Kidney capillary endothelial cell (primary cell): ENCODE measurements around the gene B4GALNT3.
A peak's percentile ranks its signal among the peaks of the same experiment; 100 is the strongest.

Source experiments
- DNase-seq: peaks from one replicate; pipeline ENCODE4 v3.0.0-alpha.2; 2018; ENCODE audit warnings: low spot score

The B4GALNT3 gene

DNA sequence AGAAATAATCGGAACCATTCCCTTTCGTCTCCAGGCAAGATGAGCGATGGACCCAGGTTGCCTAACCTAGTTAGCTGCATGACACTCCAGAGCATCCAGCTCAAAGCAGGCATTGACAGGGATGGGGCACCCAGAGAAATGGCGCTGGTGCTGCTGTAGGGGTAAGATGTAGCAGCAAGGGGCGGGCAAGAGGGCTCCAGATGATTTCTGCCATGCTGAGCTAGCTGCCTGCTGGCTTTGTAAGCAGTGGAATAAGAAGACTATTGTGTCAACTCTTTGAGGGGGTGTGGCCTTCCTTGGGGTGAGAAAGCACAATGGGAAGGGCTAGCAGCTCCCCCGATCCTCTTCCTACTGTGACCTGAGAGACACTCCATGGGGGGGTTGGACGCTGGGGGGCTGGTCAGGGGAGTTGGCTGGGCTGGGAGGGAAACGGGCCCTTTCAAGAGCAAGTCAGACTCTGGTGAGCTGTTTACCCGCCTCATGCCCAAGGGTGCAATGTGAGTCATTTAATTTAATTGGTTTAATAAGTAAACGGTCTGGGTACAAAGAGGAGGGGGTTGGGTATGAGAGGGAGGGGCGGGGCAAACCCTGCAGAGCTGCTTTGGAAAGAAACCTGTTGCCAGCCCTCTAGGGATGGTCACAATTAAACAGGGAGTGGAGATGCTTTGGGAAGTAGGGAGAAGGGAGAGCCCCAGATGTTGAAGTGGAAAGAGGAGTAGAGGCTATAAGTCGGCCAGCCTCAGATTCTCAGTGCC, 50.5 kb downstream of the B4GALNT3 start:
- peak; percentile 46 for DNase-seq

DNA sequence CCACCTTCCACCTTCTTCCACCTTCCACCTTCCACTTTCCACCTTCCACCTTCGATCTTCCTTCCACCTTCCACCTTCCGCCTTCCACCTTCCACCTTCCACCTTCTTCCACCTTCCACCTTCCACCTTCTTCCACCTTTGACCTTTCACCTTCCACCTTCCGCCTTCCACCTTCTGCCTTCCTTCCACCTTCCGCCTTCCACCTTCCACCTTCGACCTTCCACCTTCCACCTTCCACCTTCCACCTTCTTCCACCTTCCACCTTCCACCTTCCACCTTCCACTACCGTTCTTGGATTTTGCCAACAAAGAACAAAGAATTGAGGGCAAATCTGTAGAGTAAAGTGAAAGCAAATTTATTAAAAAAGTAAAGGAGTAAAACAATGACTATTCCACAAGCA, 53.2 kb downstream of the B4GALNT3 start:
- DNase-seq: no peak

DNA sequence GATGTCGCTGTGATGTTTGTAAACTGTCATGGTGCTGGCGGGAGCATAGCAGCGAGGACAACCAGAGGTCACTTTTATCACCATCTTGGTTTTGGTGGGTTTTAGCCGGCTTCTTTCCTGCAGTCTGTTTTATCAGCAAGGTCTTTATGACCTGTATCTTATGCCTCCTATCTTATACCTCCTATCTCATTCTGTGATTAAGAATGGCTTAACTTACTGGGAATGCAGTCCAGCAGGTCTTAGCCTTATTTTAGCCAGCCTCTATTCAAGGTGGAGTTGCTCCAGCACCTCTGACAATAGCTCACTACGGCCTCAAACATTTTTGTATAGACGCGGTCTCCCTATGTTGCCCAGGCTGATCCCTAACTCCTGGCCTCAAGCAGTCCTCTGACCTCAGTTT, 53.7 kb downstream of the B4GALNT3 start:
- no peak for DNase-seq

DNA sequence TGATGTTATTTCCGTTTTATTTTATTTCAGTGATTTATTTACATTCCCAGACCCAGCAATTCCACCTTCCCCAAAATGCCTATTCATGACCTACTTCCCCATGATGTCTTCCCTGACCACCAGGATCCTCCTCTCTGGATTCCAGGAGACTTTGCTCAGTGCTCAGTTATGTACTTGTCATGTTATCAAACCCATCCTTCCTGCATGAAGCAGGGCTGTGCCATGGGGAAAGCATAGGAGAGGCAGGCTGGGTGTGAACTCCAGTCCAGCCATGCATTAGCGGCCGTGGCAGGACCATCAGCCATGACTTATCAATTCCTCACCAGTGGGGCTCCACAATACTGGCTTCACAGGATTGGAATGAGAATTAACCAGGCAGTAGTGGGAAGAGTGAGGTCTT, 57.8 kb downstream of the B4GALNT3 start:
- DNase-seq: no peak

DNA sequence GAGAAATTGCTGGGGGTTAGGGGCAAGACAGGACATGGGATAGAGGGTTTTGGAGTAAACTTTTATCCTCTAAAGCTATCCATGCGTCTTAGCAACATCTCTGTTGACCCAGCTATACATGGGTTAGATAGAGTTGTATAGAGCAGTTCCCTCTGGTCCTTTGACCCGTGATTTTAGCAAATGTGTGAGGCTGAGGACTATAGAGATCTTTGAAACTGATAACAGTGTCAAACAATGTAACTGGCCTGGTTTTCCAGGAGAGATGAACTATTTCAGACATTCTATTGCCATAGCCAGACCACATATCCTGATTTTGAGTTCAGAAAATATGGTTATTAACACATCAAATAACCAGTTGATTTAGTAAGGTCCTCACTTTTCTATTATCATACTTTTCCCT, 60.4 kb downstream of the B4GALNT3 start:
- no peak for DNase-seq

DNA sequence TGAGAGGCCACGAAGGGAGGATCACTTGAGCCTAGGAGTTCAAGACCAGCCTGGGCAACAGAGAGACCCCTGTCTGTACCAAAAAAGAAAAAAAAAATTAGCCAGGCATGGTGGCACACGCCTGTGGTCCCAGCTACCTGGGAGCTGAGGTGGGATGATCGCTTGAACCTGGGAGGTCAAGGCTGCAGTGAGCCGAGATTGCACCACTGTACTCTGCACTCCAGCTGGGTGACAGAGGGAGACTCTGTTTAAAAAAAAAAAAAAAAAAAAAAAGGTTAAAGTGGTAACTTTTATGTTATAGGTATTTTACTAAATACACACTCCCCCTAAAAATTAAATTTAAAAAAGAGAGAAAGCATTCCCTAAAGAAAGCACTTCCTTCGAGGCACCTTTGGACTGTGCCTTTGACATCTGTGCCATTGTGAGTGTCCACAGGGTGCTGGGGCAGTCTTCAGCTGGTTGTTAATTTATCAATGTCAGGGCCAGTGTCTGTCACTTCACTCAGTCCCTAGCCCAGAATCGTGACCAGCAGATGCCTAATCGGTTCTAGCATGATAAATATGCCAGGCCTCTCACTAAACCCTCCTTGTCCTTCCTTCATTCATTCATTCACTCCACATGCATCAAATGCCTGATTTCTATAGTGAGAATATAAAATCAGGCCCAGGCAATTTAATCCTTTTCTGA, 63.1 kb downstream of the B4GALNT3 start:
- no peak for DNase-seq

DNA sequence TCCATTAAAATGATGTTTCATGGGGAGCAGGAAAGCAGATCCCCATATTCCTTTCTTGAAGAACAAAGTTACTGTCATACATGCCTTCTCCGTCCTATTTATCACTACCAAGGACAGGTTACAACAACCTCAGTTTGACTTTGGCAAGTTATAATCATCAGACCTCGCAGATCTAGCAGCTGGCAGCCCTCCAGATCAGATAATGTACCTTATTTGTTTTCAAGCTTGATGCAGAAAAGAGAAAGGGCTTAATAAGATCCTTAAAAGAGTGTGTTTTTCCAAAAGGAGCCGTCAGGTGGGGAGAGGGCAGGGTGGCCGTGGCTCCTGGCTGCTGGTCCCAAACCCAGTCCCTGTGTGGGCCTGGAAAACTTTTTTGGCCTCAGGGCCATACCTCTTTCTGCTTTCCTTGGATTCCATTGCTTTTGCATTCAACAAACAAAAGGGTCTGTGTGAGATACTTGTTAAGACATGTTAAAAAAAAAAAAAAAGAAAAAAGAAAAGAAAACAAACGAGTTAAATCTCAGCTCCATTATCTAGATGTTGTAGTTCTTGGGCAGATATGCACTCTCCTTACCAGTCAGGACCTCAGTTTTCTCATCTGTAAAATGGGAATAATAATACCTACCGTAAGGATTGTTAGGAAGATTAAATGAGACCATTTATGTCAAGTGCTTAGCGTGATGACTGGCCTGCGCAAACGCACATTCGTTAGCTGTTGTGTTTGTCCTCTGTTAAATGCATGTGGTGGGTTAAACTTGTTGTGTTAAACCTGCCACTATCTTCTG, 64.6 kb downstream of the B4GALNT3 start:
- DNase-seq: no peak

DNA sequence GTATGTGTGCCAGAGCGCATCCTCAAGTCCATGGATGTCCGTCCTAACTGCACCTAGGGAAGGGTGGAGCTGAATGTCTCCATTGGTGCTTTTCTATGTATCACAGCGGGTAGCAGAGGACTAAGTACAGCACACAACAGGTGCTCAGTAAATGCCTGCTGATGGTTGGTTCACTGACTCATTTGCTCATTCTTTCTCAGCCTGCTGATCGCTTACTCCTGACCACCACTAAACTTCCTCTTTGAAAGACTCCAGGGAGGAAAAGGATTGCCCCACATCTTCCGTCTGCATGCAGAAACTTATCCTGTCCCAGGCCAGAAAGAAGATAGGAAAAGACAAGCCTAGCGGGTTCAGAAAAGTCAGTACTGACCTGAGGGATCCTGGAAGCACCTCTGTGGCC, 66.3 kb downstream of the B4GALNT3 start:
- no peak for DNase-seq

DNA sequence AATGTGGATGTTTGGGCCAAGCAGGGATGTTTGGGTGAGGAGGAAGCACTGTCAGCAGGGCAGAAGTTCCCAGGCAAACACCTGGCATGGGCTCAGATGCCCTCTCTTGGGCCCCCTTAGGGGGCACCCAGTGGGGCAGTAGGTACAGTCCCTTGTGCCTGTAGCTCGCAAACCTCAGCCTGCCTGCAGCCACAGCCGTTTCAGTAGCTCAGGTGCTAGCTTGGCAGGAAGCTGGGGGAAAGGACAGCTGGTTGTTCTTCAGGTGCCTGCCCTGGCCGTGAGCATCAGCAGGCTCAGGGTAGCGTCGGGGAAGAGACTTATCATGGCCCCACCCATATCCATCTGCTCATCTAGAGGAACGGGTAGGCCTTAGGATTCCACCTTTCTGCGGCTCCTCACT, 67.5 kb downstream of the B4GALNT3 start:
- DNase-seq: no peak

DNA sequence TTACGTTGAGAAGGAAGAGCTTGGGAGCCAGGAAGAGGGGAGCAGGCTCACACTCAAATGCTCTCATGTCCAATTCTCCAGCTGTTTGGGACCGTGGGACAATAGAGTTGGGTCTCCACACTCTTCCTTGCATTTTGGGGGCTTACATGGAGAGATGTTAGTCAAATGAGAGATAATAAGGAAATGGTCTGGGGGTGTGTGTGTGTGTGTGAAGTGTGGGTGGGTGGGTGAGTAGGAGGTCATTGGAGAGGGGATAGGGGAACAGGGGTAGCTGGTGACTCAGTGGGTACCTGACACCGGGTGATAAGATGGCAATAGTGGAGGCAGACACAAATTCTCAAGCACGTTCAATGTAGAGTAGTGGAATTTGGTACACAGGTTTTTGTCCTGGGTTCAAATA, 68.0 kb downstream of the B4GALNT3 start:
- DNase-seq: no peak

DNA sequence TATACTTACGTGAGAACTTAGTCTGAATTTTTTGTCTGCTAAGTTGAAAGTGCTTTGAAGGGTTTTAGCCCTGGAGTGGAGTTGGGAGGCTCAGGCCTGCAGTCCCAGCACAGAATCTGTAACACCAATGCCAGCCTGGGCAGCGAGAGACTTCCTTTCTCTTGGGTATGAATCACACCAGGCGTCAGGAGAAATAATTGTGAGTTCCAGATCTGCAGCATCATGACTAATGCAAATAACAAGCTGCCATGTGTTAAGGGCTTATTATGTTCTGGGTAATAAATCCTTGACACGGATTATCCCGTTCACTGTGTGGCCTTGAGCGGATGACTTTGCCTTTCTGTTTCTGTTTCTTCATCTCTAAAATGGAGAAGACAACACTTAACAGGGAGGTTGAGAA, 70.6 kb downstream of the B4GALNT3 start:
- DNase-seq: peak; percentile 83

DNA sequence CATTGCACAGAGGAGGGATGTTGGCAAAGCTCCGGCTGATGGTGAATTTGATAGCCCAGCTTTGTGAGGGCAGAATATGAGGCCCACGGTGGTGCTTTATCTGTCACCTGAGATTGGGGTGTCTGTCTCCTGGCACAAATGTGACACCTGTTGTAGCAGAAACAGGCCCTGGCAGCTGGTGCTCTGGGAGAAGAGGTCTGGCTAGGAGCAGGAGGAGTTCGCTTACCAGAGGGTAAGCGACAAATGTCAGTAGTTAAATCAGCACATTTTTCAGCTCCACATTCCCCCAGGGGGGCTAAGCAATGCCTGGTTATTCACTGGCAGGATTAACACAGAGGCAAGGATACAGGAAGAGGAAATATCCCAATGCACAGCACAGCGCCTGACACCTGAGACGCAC, 71.1 kb downstream of the B4GALNT3 start:
- DNase-seq: no peak

DNA sequence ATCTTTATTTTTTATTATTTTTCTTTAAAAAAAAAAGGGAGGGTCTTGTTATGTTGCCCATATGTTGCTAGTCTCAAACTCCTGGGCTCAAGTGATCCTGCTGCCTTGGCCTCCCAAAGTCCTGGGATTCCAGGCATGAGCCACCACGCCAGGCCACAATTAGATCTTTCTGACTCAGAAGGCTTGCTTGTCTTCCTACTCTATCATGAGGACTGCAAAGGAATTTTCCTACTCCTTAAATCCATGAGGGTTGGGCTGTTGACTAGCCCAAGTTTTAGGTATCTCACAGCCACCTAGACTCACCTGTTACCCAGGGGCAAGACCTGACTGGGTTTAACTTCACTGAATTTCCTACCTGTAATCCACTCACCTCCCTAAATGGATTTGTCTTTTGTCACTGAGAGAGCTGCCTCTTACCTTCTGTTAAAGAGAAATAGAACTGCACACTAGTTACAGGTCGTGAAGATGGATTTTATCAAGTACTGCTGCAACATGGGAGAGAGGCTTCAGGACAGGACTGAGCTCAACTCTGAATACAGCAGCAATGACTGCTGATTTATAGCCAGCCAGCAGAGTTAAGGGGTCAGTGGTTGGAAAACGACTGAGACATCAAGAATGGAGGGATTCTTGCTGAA, 72.3 kb downstream of the B4GALNT3 start:
- DNase-seq: no peak

DNA sequence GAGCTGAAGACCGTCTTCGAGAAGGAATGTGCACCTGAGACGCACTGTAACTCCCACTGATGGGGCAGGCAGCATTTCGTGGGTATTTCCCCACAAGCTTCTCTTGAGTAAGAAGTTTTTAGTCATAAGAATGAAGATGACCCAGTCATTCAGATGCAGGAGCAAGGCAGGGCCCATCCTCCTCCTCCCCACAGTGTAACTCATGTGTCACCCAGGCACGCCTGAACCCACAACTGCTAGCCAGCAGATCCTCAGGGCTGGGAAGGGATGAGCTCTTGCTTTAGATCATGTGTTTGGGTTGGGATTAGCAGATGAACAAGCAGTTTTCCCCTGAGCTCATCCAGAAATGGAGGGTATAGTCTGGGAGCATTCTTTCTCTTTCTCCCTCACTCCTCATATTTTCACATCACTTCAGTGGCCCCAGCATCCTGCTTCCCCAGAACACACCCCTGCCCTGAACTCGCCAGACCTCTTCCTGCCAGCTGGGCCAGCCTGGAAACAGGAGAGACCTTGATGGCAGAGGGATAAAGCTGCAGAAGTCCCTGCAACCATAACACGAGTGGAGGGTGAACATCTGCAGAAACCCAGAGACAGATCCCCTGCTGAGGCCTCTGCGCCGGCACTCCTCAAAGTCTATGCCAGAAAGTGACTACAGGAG, 73.3 kb downstream of the B4GALNT3 start:
- DNase-seq: no peak

DNA sequence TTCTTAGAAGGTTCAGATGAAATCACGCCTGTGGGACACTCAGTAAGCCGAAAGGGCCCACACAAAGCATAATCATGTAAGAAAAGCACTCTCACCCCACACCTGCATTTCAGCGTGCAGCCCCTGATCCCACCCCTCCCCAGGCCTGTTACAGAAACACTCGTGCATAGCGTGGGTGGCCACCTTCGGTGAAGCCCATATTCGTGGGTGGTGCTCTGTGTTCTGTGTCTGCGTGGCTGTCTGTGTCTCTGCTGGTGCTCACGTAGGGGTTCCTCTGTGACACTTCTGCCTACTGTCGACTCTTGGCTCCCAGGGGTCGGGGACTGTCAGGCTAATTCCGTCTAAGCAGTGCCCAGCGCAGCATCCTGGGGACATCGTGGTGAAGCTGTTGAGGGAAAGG, 74.0 kb downstream of the B4GALNT3 start:
- no peak for DNase-seq

DNA sequence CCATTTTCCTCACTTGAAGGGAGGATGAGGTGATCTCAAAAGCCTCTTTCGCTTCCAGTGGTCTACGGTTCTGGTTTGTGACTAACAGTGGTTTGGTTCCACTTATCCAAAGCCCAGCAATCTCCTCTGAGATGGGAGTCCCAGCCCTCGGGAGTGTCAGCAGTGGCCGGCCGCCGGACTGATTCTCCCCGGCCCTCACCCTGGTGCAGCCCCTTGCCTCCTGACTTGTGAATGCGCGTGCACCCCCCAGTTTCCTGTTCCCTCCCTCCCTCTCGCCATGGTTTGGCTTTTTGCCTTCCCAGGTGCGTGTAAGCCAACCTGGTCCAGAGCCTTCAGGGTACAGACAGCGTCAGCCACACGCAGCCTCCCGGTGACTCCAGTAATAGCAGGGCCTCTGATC, 74.5 kb downstream of the B4GALNT3 start:
- DNase-seq: no peak

DNA sequence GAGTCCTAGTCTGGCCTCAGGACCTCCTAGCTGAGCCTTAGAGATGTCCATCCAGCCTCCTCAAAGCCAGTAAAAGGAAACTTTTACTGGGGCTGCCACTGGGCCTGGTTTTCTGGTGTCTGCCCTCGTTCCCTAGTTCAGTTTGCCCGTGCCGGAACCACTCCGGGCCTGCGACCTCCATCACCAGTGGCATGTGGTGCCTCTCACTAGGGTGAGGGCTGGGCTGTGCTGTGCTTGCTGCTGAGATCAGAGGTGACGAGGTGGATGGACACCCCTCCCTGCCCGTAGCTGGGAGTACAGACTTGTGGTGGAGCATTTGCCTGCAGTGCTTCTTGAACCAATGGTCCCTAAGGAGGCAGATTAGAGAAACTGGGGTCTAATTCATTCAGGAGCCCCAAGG, 75.7 kb downstream of the B4GALNT3 start:
- DNase-seq: no peak

DNA sequence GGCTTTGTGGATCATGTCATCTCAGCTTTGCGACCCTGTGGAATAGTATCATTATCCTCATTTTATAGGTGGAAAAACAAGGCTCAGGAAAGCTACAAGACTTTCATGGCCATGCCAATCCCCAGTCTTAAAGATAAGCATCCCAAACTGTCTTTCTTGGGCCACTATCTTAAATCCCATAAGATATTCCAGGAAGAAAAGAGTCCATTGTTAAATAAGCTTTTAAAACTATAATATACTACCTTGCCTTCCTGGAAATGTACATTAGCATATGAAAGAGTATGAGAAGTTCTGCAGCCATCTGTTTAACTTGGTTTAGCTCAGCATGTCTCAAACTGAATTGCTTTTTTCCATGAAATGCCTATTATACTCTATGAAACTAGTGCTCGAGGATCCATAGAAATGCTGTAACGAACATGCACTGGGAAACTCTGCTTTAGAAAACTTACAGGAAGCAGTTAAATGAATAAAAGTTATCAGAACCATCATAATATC, 77.1 kb downstream of the B4GALNT3 start:
- DNase-seq: no peak

DNA sequence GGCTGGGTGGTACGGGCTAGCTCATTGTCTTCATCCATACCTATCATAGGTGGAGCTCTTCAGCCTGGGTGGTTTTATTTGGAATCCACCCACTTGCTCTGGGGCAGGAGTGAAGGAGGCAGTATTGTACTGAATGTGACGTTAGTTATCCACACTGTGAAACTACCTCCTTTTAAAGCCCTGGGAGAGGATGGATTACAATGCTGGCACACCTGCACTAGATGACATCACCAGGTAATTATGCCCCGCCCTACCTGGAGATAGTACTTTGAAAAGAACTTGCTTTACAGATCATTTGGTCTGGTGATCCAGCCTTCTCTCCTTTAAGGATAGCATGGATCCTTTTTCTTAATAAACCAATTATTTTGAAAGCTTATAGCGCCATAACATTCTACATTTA, 78.0 kb downstream of the B4GALNT3 start:
- DNase-seq: no peak

DNA sequence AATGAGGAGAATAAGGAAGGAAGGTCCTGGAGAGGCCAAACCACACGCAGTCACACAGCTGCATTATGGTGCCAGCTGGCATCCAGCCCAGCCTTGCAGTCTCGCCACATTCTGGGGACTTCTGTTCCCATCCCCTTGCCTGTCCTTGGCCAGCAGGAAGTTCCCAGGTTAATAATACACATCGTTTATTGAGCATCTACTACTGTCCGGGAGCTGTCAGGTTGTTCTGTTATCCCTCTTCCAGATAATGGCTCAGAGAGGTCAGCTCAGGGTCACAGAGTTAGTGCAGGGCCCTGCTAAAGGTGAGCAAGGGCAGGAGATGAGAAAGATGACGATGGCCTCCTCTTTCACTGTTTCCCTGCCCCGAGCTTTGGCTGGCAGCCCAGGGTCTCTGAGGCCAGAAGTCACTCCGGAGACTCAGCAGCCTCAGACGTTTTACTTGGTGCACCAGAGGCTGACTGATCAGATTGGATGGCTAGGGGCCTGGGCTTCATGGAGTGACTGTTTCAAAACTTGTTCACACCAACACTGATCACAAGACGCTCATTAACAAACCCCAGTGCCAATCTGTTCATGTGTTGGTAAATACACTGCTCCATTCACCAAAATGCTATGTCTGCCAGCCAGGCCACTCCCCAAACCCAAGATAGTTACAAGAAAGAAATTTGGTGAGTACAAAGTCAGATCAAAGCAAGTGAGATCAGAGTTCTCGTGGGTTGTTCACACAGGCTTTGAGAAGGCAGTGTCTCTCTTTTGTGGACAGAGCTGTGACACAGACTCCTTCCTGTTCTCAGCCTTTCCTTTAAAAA, 79.2 kb downstream of the B4GALNT3 start:
- peak; percentile 67 for DNase-seq
